Activated B cell treated with CpG ODN at 0.5 μM for 24 hours (primary cell): ENCODE results near the gene GNAI3. TPM values are rescaled to one million over a fixed set of nuclear protein-coding genes. Genes with fewer than 3 reads are reported as not detected.

ENCODE experiments used
- ATAC-seq: fragments of 200-7000 bp; cut with Tn5 transposase; one replicate; pipeline ENCODE4 v1.10.0; 2021; ENCODE audit warnings: low read depth, mild to moderate bottlenecking, moderate library complexity
- CTCF ChIA-PET: fragments of 350-600 bp; sonication (Branson Sonifier 250); formaldehyde crosslinking; loops from one replicate; lab custom pipeline; 2021; ENCODE audit warnings: antibody characterized with exemption; lab: Charles Lee
- POLR2A ChIA-PET: fragments of 350-600 bp; sonication (Branson Sonifier 250); formaldehyde crosslinking; loops from one replicate; lab custom pipeline; 2021; ENCODE audit warnings: antibody characterized with exemption; lab: Charles Lee
- DNase-seq: peaks from one replicate; pipeline ENCODE4 v3.0.0; 2022
- H3K27ac Mint-ChIP-seq: one replicate; pipeline ENCODE4 v1.8.0; 2020; ENCODE audit warnings: mixed read lengths
- H3K27me3 Mint-ChIP-seq: one replicate; pipeline ENCODE4 v1.8.0; 2021; ENCODE audit warnings: mixed read lengths
- H3K36me3 Mint-ChIP-seq: one replicate; pipeline ENCODE4 v1.8.0; 2021; ENCODE audit warnings: low read depth, mixed read lengths
- H3K4me1 Mint-ChIP-seq: one replicate; pipeline ENCODE4 v1.8.0; 2021; ENCODE audit warnings: mixed read lengths
- H3K4me3 Mint-ChIP-seq: one replicate; pipeline ENCODE4 v1.8.0; 2020; ENCODE audit warnings: mild to moderate bottlenecking, mixed read lengths
- H3K9me3 Mint-ChIP-seq: one replicate; pipeline ENCODE4 v1.8.0; 2020; ENCODE audit warnings: mixed read lengths
- intact Hi-C: fragments of 100-400 bp; cut with micrococcal nuclease; formaldehyde crosslinking; loops from one replicate; pipeline ENCODE4 v1.15.1; 2024
- total RNA-seq: library from RNA; stranded (reverse); gene quantifications from 2 replicates; pipeline ENCODE4 v1.2.3, GENCODE V29; 2022
- TF ChIP-seq, protein P1 (sequence below): fragments of 200-600 bp; IDR thresholded peaks from one replicate; pipeline ENCODE4 v1.8.0; 2022; ENCODE audit warnings: antibody characterized with exemption, mild to moderate bottlenecking

The GNAI3 gene
- total RNA-seq, 1 donor from 2014 or later, result 8.4 TPM

DNA sequence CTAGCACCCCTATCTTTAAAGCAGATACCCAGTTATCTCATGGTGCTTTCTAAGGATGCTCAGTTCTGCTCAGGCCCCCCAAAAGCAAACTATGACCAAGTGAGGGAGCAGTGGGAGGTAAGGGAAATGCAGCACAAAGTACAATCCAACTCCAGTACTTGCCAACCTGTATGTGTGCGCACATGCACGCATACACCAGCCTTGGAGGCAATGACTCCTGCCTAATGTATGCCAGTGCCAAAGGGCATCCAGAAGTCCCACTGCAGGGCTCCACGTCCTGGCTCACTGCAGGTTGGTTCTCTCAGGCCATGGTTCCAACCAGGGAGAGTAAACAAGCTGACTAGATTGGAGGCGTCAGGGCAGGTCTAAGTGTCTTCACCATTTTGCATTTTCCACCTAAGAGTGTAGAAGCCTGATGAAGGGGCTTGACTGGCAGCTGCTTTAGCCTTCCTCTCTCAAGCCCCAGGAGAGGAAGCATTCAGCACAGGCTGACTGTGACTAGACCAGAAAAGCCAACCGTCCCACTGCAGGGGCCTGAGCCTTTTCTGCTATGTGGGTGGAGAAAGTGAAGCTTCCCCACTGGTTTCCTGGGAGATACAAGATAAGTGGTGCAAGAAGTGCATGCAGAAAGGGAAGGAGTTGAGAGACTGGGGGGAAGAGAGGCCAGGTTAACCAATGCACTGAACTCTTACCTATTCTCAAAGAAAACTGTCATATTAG is 46.6 kb upstream of the GNAI3 start:
- DNase-seq, result no peak
- POLR2A ChIA-PET, result no interaction called here
- Mint-ChIP-seq H3K9me3 (no peaks in the 10 kb centered on the region), H3K4me1 (peaks cover 29% of the 10 kb centered on the region), H3K36me3 (peaks cover 38% of the 10 kb centered on the region), H3K27ac (no peak overlapping the region), H3K27me3 (no peaks in the 10 kb centered on the region), H3K4me3 (no peak overlapping the region)
- TF ChIP-seq, protein P1, sequence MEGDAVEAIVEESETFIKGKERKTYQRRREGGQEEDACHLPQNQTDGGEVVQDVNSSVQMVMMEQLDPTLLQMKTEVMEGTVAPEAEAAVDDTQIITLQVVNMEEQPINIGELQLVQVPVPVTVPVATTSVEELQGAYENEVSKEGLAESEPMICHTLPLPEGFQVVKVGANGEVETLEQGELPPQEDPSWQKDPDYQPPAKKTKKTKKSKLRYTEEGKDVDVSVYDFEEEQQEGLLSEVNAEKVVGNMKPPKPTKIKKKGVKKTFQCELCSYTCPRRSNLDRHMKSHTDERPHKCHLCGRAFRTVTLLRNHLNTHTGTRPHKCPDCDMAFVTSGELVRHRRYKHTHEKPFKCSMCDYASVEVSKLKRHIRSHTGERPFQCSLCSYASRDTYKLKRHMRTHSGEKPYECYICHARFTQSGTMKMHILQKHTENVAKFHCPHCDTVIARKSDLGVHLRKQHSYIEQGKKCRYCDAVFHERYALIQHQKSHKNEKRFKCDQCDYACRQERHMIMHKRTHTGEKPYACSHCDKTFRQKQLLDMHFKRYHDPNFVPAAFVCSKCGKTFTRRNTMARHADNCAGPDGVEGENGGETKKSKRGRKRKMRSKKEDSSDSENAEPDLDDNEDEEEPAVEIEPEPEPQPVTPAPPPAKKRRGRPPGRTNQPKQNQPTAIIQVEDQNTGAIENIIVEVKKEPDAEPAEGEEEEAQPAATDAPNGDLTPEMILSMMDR, result no peak
- ATAC-seq, result no peak
- CTCF ChIA-PET, result interaction anchor here (1.5 to 23.7 kb wide), 4 partner anchors 8 to 29 kb away, joined by 4 to 375 read pairs (median 6); partner anchors contain the start of gene AMIGO1
- intact Hi-C loops, result no loop called here

DNA sequence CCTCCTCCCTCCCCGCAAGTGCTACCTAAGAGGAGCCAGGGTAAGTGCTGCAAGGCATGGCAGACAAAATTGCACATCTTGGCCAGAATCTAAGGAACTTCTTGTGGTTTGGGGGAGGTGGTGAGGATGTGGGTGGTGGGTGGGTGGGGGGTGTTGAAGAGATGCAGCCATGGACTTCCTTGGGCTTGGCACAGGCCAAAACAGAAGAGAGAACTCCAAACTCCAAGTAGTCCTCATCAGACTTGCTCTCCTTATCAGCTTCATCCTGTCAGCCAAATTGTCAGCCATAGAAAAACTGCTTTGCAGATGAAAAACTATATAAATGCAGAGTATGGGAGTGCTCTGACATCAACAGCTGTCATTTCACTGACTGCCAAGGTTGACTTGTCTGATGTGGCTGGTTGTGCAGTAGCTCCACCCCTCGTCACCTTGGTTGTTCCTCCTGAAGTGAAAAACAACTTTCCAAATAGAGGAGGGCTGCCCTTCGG is 46.0 kb upstream of the GNAI3 start:
- ATAC-seq (peak; percentile 62), DNase-seq (no peak)
- Mint-ChIP-seq H3K9me3 (no peaks in the 10 kb centered on the region), H3K27ac (no peak overlapping the region), H3K27me3 (no peaks in the 10 kb centered on the region), H3K36me3 (peaks cover 36% of the 10 kb centered on the region), H3K4me1 (peaks cover 29% of the 10 kb centered on the region), H3K4me3 (no peak overlapping the region)
- intact Hi-C loops, result no loop called here
- ChIA-PET CTCF (interaction anchor here (1.5 to 23.7 kb wide), 2 partner anchors 12 to 29 kb away, joined by 4 to 375 read pairs; no protein-coding TSS in a partner anchor), POLR2A (interaction anchor here (1.4 kb wide), 1 partner anchor 8 kb away, joined by 5 read pairs; the partner anchor contains the start of gene CYB561D1)
- TF ChIP-seq, protein P1, result no peak

- Mint-ChIP-seq H3K9me3 (no peaks in the 10 kb centered on the region), H3K36me3 (peaks cover 23% of the 10 kb centered on the region), H3K27me3 (peaks cover 4% of the 10 kb centered on the region), H3K4me3 (no peak overlapping the region), H3K27ac (no peak overlapping the region), H3K4me1 (peaks cover 28% of the 10 kb centered on the region)
- TF ChIP-seq, protein P1, result no peak
- ATAC-seq (no peak), DNase-seq (no peak)
- POLR2A ChIA-PET, result interaction anchor here (0.7 to 1.4 kb wide), 3 partner anchors 10 to 363 kb away, joined by 4 to 8 read pairs (median 5); partner anchors contain the start of gene CYB561D1
- intact Hi-C loops, result no loop called here
- CTCF ChIA-PET, result interaction anchor here (1.4 to 23.7 kb wide), 4 partner anchors 10 to 27 kb away, joined by 5 to 375 read pairs (median 6); partner anchors contain the start of gene CYB561D1
Measured at GRCh38 chr1:109503935-109504334, 44.5 kb upstream of the GNAI3 start.

DNA sequence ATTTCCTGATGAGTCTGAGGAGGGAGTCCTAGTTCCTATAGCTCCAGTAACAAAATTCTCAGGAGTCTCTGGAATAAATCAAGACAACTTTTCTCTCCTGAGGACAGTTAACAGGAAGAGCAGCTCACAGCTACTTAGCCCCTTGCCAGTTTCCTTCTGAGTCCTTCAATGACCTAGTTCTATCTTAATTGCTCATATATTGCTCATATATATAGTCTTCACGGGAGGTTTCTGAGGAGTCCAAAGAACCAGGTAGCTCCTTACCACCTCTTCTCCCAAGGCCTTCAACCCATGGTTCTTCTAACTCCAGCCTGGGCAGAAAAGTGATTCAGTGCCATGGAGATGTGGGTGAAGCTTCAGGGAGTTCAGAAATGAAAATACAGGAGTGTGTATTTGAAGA is 43.4 kb upstream of the GNAI3 start:
- POLR2A ChIA-PET, result interaction anchor here (0.9 kb wide), 2 partner anchors 11 kb away, joined by 3 to 8 read pairs; partner anchors contain the start of gene CYB561D1
- DNase-seq, result no peak
- Mint-ChIP-seq H3K9me3 (no peaks in the 10 kb centered on the region), H3K27me3 (peaks cover 5% of the 10 kb centered on the region), H3K4me3 (no peak overlapping the region), H3K36me3 (peaks cover 18% of the 10 kb centered on the region), H3K27ac (no peak overlapping the region), H3K4me1 (peaks cover 32% of the 10 kb centered on the region)
- CTCF ChIA-PET, result interaction anchor here (1.4 to 23.7 kb wide), 4 partner anchors 11 to 26 kb away, joined by 5 to 375 read pairs (median 6); partner anchors contain the start of gene CYB561D1
- intact Hi-C loops, result no loop called here
- TF ChIP-seq, protein P1, result no peak
- no peak for ATAC-seq
